GM19351 (cell line): ENCODE results near the gene PAPPA2.

Experiments
- ATAC-seq: cut with Tn5 transposase; IDR thresholded peaks from one replicate; pipeline ENCODE4 v1.9.1; 2021; ENCODE audit warnings: mild to moderate bottlenecking, moderate library complexity; ENCODE audit not compliant: unreplicated experiment

The PAPPA2 gene

DNA sequence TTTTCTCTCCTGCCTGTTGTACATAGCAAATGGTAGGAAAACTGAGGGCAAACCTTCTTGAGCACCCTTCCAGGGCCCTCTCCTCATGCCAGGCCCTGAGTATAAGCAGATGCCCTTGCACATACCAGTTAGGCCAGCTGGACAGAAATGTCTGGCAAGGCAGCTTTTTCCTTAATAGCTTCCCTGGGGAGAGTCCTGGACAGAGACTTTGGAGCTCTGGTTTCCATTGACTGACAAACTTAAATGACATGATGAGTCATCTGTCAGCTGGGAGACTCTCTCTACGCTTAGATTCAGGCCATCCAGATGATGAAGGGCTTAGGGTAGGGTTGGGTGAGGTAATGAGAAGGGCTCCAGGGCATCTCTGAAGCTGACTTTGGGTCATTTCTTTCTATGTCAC is 384.1 kb downstream of the PAPPA2 start:
- no peak for ATAC-seq

DNA sequence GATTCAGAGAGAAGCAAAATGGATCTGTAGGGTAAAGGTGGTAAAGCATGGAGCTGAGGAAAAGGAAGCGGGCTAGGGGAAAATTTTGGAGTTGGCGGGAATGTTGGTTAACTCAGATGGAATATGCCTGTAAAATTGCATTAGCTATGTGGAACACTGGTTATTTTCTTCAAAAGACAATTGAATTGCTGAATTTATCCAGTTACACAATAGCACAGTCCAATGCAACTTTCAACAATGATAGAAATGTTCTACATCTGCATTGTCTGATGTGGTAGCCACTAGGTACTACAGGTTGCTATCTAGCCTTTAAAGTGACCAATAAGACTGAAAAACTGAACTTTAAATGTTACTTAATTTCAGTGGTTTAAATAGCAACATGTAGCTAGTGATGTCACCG is 386.3 kb downstream of the PAPPA2 start:
- ATAC-seq = no peak

DNA sequence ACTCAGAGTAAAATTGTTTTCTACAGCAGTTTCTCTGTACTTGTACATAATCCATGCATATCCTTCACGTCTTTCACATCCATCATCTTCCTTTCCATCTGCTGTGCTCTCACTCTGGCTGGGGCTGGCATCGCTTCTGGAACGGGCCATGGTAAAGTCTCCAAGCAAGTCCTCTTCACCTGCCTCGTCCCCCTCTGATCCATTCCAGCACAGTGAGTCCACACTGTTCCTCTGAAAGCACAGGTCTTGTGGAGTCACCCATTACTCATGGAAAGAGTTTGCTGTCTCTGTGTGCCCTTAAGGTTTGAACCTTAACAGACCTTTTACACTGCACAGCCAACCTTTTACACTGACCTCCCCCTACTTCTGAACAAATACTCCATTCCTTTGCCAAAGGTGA is 387.9 kb downstream of the PAPPA2 start:
- no peak for ATAC-seq

DNA sequence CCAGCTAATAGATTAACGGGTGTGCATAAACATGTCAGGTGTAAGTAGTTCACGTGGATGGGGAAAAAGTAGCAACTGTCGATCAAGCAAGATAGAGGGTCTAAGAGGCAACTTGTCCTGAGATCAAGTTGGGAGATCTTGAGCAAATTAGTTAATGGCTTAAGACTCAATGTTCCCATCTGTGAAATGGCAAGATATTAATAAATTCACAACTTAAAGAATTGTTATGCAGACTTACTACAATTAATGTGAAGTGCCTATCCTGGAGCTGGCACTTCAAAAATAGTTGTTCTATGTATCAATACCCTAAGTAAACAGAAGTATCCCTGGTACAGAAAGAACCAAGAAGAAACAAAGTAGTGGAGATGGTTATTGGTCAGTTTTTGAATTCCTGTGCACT is 389.1 kb downstream of the PAPPA2 start:
- ATAC-seq = no peak

DNA sequence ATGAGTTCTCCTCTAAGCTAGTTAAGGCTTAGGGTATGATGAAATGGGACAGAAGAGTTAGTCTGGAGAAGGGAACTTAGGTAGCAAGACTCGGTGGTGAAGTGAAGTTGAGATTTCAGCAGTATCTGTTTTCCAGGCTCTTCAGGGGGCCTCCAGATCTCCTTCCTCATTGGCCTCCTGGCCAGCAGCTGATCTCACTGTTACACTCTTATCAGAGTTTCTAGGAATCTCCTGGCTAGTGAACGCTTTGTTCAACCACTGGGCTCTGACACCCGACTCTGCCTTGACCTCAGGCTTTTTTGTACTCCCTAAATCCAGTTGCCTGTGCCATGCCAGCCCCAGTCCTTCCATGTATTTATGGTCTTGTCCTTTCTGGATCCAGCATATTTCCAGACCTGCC is 390.5 kb downstream of the PAPPA2 start:
- no peak for ATAC-seq

DNA sequence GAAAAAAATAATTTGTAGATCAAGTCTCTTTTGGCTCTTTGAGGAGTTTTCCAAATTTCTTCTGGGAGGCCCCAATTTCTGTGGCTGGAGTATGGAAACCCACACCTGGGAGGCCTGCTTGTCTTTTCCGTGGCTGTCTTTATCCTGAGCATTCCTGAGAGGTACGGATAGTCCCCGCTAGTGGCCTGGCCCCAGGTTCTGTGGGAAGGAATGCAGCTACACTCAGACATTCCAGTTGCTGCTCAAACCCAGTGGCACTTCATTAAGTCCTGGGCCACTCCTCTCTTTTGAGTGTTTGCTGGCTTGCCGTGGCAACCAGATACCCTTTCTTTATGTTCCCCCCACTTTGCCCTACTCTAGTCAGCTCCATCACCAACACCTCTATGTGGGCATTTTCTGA is 391.1 kb downstream of the PAPPA2 start:
- no peak for ATAC-seq

DNA sequence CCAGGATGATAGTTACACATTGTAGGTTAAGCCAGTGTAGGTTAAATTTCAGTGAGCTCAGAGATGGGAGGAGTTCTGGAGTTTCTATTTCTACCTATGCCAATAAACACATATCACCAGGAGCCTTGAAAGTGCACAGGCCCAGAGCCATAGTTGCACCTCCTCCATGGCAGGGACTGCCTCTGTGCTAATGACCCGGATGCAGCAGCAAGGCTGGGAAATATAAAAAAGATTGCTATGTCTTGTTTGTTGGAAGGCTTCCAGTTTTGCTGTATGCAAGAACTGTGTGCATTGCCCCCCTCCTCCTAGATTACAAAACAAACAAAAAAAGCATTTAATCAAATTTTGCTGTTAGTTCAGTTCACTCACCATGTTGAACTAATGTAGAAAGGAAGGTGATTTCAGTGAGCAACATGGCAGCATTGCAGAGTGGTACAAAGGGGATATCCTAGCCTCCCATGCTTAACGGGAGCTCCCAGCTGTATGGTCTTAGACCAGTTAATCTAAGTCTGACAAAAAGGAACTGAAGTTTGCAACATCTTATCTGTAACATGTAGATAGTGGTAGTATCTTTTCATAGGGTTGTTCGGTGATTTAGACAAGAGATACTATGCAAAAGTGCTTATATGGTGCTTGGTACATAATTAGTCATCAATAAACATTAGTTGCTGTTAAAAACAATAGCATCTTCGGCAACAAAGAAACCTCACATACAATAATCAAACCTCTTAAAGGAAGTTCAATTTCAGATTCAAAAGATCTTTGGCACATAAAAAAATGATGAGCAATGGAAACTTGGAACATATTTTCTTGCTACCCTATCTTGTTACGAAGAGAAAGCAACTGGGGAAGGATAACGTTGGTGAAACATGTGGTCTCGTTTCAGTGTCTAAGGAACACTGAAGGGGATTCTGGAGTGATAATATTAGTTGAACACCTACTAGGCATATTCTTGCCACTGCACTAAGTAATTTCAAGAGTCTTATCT is 392.1 kb downstream of the PAPPA2 start:
- no peak for ATAC-seq

DNA sequence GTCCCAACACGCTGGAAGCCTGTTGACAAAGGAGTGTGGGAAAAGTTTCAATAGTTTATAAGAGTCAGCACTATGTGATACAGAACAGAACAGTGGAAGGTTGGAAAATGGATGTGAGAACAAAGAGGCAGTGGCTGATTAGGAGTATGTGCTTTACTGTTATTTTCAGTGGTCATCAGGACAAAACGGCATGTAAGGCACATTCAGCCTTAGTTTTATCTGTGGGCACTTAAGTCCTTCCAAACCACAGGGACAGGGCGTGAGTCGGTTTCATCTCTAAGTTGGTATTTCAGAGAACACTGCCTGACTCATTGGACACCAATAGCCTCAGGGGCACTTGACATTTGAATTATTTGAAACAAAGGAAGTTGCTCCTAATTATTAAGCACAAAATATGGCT is 394.7 kb downstream of the PAPPA2 start:
- no peak for ATAC-seq

DNA sequence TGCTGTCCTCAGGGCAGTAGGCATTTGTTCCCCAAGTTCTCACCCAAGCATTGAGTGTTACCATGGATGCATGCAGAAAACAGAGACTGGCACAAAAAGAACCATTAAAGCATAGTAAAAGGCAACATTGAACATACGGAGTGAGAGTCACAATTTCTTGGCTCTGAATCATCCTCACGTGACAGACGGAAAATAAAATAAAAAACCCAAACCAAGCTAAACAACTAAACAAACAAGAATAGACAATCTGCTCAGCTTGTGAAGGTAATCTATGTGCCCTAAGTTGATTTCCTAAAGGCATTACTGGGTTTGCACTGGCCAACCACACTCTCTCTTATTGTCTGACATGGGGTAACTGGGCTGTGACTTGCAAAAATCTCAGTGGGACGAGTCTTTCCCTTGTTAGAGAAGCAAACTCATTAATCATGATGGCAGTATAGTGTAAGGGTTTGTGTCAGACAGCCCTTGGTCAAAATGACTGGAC is 395.5 kb downstream of the PAPPA2 start:
- no peak for ATAC-seq

DNA sequence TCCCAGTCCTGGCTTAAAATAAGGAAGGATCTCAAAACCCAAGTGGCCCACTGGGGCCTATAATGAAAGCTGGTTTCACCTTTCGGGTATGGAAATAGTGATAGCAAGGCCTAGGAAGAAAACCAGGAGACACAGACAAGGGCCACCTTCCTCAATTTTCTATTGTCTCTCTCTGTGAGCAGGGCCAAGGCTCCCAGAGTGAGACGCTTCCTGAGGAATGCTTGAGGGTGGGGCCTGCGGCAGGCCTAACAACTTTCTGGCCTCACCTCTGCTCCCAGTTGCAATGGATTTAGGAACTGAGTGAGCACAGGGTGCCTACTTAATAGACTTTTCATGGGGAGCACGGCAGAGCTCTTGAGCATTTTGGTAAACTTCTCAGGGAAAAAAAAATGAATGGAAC is 400.6 kb downstream of the PAPPA2 start:
- no peak for ATAC-seq

DNA sequence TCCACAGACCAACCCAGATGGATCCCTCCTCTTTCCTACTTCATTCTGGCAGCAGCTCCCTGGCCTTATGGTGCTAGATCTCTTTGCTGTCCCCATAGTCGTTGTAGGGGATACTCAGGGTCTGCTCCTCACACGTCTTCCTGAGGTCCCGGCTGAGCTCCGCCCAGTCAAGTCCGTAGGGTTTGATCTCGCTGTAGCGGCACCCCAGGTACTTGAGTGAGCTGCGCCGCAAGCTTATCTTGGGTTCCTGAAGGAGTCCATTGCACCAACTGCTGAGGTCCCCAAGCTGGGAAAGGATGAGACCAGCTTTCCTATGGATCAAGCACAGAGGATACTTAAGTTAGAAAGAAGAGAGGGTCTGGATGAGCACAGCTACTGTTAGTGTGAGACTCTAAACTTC is 401.2 kb downstream of the PAPPA2 start:
- no peak for ATAC-seq

DNA sequence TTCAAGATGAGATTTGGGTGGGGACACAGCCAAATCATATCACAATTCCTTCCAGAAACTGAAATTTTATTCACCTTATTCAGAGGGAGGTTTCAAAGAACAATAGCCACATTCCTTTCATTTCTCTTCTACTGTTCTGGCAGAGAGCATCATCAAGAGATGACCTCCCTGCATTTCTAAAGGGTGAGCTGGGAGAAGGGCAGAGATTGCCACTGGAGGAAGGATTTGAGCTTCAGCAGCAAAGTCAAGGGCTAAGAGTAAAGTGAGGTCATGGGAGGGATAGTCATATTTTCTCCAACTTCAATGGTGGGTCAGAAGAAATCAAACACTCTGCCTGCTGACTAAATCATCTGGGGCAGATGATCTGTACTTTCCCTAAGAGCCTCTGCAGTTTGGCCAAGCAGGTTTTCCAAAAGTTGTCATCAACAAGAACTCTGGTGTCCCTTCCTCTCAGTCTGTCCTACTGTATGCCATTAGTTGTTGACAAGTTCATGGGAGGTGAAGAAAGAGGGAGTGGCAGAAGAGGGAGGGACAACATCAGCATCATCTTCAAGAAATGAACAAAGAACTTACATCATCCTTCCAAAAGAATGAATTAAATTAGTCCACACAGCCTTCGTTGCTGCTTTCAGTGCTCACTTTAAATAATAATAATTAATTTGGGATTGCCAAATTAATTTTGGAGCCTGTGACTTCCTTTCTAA is 403.2 kb downstream of the PAPPA2 start:
- ATAC-seq = no peak

DNA sequence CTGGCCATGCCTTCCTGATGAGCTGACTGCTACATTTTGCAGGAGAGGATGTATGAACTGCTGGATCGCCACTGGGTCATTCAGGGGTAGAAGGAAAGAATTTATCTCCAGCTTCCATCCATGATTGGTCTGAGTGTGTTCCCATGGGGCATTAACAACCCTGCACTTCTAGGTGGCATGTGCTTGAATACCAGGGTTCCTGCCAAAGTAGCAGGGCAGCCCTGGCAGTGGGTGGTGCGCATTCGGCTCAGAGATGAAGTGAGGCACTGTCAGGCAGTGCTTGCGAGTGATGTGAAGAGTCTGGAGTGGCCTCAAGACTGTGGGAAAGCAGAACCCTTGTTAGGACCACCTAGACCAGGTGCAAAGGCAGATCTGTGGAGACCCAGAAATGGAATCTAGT is 406.6 kb downstream of the PAPPA2 start:
- ATAC-seq = no peak

DNA sequence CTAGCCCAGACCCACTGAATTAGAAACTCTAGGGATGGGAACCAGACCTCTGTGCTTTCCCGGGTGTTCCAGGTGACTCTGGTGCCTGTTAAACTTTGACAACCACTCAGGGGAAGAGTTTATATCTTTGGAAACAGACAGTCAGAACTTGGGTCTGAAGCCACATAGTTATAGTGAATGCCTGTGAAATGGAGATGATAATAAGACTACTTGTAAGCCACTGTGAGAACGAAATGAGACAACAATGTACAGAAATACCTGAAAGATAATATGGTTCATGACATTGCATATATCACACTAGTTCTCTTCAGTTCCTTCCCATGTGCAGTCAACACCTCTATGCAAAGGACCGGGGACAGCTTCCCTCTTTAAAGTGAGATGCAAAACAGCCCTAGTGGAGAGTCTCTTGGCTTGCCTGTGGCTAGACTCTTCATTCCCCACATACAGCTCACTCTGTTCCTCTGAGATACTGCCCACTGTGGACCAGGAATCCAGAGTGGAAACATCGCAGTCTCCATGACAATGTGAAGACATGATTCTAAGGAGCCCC is 414.1 kb downstream of the PAPPA2 start:
- no peak for ATAC-seq

DNA sequence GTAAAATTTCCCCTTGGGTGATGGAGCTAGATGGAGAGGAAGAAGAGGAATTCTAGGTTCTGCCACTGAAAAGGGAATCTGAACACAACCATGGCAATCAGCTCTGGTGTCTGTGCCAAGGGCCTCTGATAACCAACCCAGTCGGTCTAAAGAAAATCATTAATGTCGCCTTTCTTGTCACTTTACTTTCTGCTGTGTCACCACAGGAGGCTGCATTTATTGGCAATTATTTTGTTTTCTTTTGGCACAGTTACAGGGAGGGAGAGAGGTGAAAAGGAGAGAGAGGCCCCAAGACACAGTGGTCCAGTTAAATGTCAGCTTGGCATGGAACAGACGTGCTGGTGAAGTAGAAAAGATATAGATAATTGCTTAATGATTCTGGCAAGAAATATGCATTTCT is 414.6 kb downstream of the PAPPA2 start:
- ATAC-seq = no peak

DNA sequence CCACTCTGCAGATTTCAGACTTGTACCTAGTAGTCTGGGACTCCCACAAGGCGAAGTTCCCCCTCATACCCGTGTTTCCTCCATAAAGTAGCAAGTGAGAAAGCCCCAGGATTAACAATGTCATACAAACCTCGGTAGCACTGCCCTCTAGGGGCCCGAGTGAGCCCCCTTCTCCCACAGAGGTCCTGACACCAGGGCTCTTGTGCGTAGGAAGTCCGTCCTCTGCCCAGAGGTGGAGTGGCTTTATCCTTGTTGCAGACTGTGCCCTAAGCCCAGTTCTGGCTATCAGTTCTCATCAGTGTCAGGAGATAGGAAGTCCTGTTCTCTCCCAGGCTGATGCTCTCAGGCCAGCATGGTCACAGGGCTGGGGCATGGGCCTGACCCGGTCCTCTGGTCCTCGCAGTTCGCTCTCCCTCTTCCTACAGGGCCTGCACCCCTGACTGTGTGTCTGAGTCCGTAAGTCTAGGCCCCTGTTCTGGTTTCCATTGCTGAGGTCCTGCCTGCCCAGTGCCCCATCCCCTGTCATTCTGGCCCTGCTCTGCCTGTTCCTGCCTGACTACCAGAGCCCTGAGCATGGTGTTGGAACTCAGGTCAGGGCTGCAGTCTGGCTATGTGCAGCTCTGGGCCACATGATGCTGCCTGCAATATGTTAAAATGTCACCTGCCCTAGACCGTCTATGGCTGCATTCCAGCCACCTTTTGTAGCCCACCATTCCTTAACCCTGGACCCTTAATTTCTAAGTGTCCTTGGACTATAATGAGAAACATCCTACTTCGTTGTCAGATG is 416.0 kb downstream of the PAPPA2 start:
- no peak for ATAC-seq

DNA sequence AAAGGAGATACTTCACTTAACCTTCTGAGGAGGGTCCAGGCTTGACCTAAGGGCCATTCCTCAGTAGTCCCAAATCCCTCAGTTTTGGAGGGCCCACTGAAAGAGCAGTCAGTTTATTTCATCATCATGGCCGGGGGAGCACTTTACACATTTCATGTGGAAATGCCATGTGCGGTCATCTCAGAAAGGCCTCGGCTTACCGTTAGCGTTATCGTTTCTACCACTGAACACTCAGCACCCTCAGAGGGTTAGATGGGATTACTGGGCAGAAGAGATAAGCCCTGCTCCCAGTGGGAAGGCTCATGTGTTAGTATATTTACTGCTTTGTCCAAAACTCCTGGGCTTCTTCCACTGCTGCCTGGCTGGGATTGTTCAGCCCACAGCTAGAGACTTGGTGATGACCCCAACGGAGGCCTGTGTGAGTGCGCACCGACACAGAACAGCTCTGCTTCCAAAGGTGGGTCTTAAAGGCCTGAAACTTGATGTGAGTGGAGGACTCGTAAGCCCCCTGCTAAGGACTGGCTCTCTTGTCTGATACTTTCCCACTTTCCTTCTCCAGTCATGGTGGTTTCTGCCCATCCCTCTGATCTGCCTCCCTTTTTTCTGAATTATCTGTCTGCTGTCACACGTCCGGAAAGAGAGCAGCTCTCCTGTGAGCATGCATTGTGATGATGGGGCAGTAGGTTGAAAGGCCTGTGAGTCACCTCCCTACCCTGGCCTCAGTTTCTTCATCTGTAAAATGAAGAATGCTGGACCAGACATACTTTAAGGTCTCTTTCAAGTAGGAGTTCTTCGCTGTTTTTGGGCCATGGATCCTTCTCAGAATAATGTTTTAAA is 417.0 kb downstream of the PAPPA2 start:
- ATAC-seq = no peak

DNA sequence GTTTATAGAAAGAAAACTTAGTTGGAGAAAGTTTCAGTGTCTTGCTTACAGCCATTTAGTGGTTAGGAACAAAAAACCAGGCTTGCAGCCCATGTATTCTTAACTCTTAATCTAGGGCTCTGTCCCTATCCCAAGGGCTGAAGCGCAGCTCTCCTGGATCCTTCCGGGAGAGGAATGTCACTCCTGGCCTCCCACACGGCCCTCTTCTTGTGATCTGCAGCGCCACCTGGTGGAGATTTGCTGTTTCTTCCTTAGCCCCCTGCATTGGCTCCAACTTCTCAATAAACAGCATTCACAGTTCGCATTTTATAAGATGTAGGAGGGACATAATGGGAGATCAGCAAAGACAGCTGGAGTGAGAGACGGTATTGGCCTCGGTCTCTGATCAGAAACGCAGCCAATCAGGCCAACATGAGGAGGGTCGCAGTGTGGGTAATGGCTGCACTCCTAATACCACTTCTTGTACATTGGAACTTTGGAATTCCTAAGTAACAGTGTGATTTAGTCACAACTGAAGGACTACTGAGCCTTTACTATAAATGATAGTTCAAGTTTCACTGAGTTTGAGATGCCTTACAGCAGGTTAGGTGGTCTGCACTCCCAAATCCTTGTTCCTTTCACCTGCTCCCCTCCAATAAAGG is 418.1 kb downstream of the PAPPA2 start:
- ATAC-seq = peak; percentile 71

DNA sequence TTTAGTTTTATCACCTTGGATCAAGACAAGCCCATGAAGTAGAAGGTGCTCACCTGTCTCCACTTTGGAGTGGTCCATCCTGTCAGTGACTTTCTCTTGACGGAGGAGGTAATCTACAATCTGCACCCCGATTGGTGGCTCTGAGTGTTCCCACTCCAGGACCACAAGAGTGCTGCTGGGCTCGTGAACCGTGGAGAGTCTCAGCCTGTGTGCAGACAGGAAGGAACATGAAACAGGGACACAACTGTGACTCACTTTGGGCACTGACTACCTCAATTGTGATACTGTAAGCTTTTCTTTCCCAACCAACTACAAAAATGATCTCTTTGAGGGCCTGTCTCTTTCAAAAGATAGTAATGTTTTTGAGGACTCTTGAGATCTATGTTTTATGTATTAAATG is 421.3 kb downstream of the PAPPA2 start:
- no peak for ATAC-seq

DNA sequence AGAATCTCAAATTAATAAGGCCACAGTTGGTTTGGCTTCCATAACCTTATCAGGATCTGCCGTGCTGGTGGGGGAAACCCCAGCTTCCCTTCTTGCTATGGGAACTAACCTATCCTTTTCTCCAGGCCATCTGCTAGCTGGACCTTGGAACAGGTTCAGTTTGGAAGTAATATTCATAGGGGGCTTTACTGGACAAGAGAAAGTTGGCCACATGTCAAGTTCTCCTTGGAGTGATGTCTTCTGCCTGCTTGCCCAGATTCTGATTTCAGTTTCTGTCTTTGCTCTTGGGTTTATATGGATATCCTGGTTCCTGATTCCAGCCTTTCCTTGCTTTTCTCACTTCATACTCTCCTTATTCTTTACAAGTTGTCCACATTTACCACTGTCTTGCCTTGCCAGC is 421.9 kb downstream of the PAPPA2 start:
- no peak for ATAC-seq
